GM12875 (cell line): Measurements from ENCODE around the gene SEC14L2.

Experiments
- H3K4me3 ChIP-seq: one replicate; pipeline ENCODE4 v1.5.1; 2011; ENCODE audit warnings: low read depth, low read length, control low read depth
- TF ChIP-seq, protein P1 (sequence below): IDR thresholded peaks from 2 replicates; pipeline ENCODE4 v1.5.1; 2011; ENCODE audit warnings: low read depth, mild to moderate bottlenecking, control low read depth, inconsistent platforms, low read length, moderate library complexity, borderline replicate concordance; ENCODE audit not compliant: insufficient read depth

Gene SEC14L2

GRCh38 chr22:30404307-30404706 lies 7.5 kb downstream of the SEC14L2 start:
- no peak overlapping the region for H3K4me3 ChIP-seq
- TF ChIP-seq, protein P1, sequence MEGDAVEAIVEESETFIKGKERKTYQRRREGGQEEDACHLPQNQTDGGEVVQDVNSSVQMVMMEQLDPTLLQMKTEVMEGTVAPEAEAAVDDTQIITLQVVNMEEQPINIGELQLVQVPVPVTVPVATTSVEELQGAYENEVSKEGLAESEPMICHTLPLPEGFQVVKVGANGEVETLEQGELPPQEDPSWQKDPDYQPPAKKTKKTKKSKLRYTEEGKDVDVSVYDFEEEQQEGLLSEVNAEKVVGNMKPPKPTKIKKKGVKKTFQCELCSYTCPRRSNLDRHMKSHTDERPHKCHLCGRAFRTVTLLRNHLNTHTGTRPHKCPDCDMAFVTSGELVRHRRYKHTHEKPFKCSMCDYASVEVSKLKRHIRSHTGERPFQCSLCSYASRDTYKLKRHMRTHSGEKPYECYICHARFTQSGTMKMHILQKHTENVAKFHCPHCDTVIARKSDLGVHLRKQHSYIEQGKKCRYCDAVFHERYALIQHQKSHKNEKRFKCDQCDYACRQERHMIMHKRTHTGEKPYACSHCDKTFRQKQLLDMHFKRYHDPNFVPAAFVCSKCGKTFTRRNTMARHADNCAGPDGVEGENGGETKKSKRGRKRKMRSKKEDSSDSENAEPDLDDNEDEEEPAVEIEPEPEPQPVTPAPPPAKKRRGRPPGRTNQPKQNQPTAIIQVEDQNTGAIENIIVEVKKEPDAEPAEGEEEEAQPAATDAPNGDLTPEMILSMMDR: no peak

DNA sequence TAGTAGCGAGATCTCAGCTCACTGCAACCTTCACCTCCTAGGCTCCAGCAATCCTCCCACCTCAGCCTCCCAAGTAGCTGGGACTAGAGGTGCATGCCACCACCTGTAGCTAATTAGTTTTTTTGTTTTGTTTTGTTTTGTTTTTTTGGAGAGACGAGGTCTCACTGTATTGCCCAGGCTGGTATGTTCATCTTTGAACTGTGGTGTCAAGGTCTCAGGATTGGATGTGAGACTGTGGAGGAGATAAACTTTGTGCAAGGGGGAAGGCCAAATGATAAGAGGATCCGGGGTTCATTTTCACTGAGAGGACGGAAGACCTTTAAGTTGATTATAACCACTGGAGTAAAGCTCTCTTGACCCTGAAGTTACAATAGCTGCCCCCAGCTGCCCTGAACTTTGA lies 8.9 kb downstream of the SEC14L2 start:
- no peak overlapping the region for H3K4me3 ChIP-seq
- TF ChIP-seq, protein P1: no peak

- H3K4me3 ChIP-seq: no peak overlapping the region
- TF ChIP-seq, protein P1: no peak
Measured at GRCh38 chr22:30406400-30406799, 9.6 kb downstream of the SEC14L2 start.

GRCh38 chr22:30408388-30409102 lies 11.7 kb downstream of the SEC14L2 start:
- TF ChIP-seq, protein P1: no peak
- no peak overlapping the region for H3K4me3 ChIP-seq

- TF ChIP-seq, protein P1: no peak
- no peak overlapping the region for H3K4me3 ChIP-seq
Measured at GRCh38 chr22:30411780-30412179, 15.0 kb downstream of the SEC14L2 start.

GRCh38 chr22:30413001-30413400 lies 16.2 kb downstream of the SEC14L2 start:
- TF ChIP-seq, protein P1: no peak
- H3K4me3 ChIP-seq: no peak overlapping the region
